Esophagus squamous epithelium (tissue), 4 donors: ENCODE measurements around the gene NOL9.

Source experiments
- CTCF ChIP-seq, 6 experiments: fragments of 450-650 bp in 4 of 6; fragments of 200-600 bp in 2 of 6; sonication (generic) in 2 of 6; IDR thresholded peaks; one replicate each; pipeline ENCODE4 v1.5.1; 2016 to 2019; ENCODE audit warnings: antibody characterized with exemption in 6 of 6, mild to moderate bottlenecking in 4 of 6, moderate library complexity in 4 of 6
- POLR2A ChIP-seq, 4 donors: fragments of 450-650 bp; IDR thresholded peaks; one replicate each; pipeline ENCODE4 v1.6.1; 2017; ENCODE audit warnings: antibody characterized with exemption in 4 of 4, mild to moderate bottlenecking in 4 of 4, moderate library complexity in 3 of 4

- TF ChIP-seq POLR2A (IDR thresholded peaks at IDR 0.05) (peak in 3 of 4 donors; percentile 52 to 72 (median 61)), CTCF (IDR thresholded peaks at IDR 0.05) (no peak)
Observed at GRCh38 chr1:6601049-6601922, 47.0 kb upstream of the NOL9 start.
